GM12892 (cell line): Measurements from ENCODE around the gene HMCN2.

Experiments
- POLR2A ChIP-seq: IDR thresholded peaks from 2 replicates; pipeline ENCODE4 v1.6.1; 2011; ENCODE audit warnings: low read depth, low read length, control low read depth
- POLR2AphosphoS5 ChIP-seq: IDR thresholded peaks from 2 replicates; pipeline ENCODE4 v1.6.1; 2011; ENCODE audit warnings: low read depth, low read length, control low read depth
- TAF1 ChIP-seq: IDR thresholded peaks from 2 replicates; pipeline ENCODE4 v1.6.1; 2011; ENCODE audit warnings: low read depth, mild to moderate bottlenecking, control low read depth, low read length, borderline replicate concordance

DNA sequence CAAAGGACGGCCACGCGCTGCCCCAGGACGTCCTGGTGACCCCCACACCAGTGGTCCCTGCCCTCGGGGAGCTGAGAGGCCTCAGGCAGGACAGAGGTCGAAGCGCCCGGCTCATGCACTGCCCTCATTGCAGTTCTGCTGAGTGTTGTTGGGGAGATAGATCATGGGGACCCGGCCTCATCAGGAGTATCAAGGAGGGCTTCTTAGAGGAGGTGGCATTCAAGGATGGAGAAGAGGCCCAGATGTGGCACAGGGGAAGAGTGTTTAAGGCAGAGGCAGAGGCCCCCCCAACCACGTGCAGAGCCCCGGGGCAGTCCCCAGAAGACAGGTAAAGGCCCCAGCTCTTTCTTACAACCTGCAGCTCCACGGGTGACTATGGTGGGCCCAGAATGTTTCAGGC, 205.4 kb downstream of the HMCN2 start:
- TF ChIP-seq POLR2A (no peak), POLR2AphosphoS5 (no peak), TAF1 (no peak)
